AG04450 (cell line): Measurements from ENCODE around the gene MDH1B. TPM values are rescaled to one million over a fixed set of nuclear protein-coding genes. Genes with fewer than 3 reads are reported as not detected.

ENCODE experiments used
- CTCF ChIA-PET: fragments of 300-600, 350-600 bp; formaldehyde crosslinking; extraction: SDS; loops from one replicate; lab custom pipeline; 2022; ENCODE audit warnings: antibody characterized with exemption, inconsistent platforms; lab: Charles Lee
- POLR2A ChIA-PET: fragments of 350-600 bp; formaldehyde crosslinking; extraction: SDS; loops from one replicate; lab custom pipeline; 2021; ENCODE audit warnings: antibody characterized with exemption, inconsistent platforms; lab: Yijun Ruan, JAX
- DNase-seq: peaks from one replicate; pipeline ENCODE4 v3.0.0-alpha.2; 2011; ENCODE audit warnings: low read depth, low spot score
- H3K27ac ChIP-seq: one replicate; pipeline ENCODE4 v1.5.1; 2012; ENCODE audit warnings: low read depth, low read length, control low read depth
- H3K27me3 ChIP-seq: one replicate; pipeline ENCODE4 v1.6.0; 2012; ENCODE audit warnings: low read length; ENCODE audit not compliant: control insufficient read depth, insufficient read depth
- H3K4me3 ChIP-seq: 2 replicates; pipeline ENCODE4 v1.5.1; 2011; ENCODE audit warnings: mild to moderate bottlenecking, low read depth, low read length, control low read depth
- H3K9me3 ChIP-seq: 2 replicates; pipeline ENCODE4 v1.5.1; 2012; ENCODE audit warnings: low read length; ENCODE audit not compliant: control insufficient read depth, insufficient read depth
- polyA plus RNA-seq: library from polyadenylated mRNA; depleted of rRNA; stranded (reverse); fragments of >200 nt; gene quantifications from 2 replicates; pipeline ENCODE4 v1.2.3, GENCODE V29; 2011
- TF ChIP-seq, protein P1 (sequence below): IDR thresholded peaks from 2 replicates; pipeline ENCODE4 v1.5.1; 2011; ENCODE audit warnings: low read depth, low read length, control low read depth, inconsistent platforms

MDH1B gene
- polyA plus RNA-seq, 1 experiment = 1.3 TPM

DNA sequence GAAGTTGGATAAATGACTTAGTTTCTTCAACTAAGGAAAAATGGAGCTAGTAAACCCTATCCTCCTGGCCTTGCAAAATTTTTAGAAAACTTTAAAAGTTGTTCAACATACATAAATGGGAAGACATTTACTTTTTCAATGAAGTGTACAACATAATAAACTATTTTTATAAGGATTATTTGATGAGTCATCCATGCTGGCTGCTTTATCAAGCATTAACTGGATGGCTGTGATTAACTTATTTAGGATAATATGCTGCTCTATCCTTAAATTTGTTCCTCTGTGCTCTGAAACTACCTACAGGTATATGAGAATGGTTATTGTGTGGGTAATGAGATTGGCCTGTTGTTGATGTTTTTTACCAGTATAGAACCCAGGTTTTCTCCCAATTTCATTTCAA lies 68.2 kb downstream of the MDH1B start:
- CTCF ChIA-PET = interaction anchor here (4.8 kb wide), 1 partner anchor 85 kb away, joined by 48 read pairs; no protein-coding TSS in a partner anchor
- no peak overlapping the region for H3K27ac ChIP-seq
- H3K4me3 ChIP-seq = no peak overlapping the region
- no peaks in the 10 kb centered on the region for H3K27me3 ChIP-seq
- no peak for DNase-seq
- POLR2A ChIA-PET = no interaction called here
- TF ChIP-seq, protein P1, sequence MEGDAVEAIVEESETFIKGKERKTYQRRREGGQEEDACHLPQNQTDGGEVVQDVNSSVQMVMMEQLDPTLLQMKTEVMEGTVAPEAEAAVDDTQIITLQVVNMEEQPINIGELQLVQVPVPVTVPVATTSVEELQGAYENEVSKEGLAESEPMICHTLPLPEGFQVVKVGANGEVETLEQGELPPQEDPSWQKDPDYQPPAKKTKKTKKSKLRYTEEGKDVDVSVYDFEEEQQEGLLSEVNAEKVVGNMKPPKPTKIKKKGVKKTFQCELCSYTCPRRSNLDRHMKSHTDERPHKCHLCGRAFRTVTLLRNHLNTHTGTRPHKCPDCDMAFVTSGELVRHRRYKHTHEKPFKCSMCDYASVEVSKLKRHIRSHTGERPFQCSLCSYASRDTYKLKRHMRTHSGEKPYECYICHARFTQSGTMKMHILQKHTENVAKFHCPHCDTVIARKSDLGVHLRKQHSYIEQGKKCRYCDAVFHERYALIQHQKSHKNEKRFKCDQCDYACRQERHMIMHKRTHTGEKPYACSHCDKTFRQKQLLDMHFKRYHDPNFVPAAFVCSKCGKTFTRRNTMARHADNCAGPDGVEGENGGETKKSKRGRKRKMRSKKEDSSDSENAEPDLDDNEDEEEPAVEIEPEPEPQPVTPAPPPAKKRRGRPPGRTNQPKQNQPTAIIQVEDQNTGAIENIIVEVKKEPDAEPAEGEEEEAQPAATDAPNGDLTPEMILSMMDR = no peak
- H3K9me3 ChIP-seq = no peaks in the 10 kb centered on the region

DNA sequence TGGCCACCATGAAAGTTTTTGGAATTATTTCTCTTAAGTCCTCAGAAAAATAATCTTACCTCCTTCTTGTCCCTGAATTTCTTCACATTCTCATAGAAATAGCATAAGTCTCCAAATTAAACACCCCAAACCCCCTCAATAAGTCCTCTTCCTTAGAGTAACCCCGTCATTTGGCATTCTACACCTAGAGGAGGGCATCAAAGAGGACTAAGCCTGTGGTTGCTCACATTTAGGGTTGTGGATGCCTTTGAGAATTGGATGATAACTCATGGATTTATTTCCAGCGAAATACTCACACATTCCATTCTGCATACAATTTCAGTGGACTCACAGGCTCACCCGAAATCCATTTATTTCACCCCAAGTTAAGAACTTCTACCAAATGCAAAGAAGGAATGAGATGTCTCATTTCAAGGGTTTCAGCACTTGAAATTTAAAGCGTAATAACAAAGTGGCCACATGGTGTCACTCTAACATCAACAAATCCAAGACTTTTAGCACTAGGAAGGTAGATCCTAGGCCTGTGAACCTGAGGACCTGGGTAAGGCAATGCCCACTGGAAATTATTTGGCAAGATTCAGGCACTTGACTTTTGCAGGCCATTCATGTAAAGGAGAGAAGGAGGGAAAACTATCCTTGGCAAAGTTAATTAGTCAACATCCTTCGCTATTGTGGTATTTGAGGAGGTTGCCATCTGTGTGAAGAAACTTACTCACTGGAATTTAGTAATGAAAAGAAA lies 71.6 kb downstream of the MDH1B start:
- Histone ChIP-seq H3K27ac (no peak overlapping the region), H3K9me3 (no peaks in the 10 kb centered on the region), H3K27me3 (no peaks in the 10 kb centered on the region), H3K4me3 (no peak overlapping the region)
- TF ChIP-seq, protein P1 = peak; percentile 66
- POLR2A ChIA-PET = no interaction called here
- peak; percentile 27 for DNase-seq
- CTCF ChIA-PET = interaction anchor here (0.8 to 4.8 kb wide), 2 partner anchors 21 to 89 kb away, joined by 4 to 48 read pairs; no protein-coding TSS in a partner anchor

DNA sequence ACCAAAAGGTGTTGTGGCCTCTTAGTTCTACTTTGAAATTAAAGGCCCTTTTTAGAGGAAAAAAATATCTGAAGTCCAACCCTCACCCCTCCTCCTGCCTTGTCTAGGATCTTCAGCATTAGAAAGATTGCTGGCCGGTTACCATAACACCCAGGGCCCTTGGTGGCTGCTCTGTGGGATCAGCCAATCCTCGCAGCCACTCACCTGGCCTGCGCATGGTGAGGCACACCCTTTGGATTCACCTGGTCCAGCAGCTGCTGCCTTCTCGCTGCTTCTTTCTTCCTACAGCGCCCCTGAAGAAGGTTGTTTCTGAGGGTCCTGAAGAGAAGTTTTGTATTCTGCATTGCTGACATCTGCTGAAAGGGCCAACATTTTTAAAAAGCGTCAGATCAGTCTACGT lies 72.2 kb downstream of the MDH1B start:
- Histone ChIP-seq H3K27ac (no peak overlapping the region), H3K27me3 (no peaks in the 10 kb centered on the region), H3K9me3 (no peaks in the 10 kb centered on the region), H3K4me3 (no peak overlapping the region)
- ChIA-PET POLR2A (no interaction called here), CTCF (no interaction called here)
- no peak for DNase-seq
- TF ChIP-seq, protein P1 = no peak

DNA sequence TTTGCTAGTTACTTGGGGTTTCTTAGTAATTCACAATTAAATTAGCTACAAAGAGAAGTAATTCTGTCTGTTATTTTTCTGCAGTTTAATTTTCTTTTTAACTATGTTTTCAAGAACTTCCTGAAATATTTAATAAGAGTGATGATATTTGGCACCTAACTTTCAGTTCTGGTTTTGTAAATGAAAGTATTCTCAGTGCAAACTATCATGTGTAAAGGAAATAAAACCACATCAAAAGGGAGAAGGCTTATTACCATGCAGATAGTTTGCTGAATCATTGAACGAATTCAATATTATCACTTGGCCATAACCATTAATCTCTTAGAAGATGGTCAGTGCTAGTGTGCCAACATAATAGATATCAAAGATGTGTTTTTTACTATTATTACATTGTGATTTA lies 76.1 kb downstream of the MDH1B start:
- ChIA-PET POLR2A (no interaction called here), CTCF (interaction anchor here (1.8 kb wide), 1 partner anchor 93 kb away, joined by 7 read pairs; no protein-coding TSS in a partner anchor)
- Histone ChIP-seq H3K9me3 (no peaks in the 10 kb centered on the region), H3K27me3 (no peaks in the 10 kb centered on the region), H3K4me3 (no peak overlapping the region), H3K27ac (no peak overlapping the region)
- TF ChIP-seq, protein P1 = no peak
- DNase-seq = no peak

DNA sequence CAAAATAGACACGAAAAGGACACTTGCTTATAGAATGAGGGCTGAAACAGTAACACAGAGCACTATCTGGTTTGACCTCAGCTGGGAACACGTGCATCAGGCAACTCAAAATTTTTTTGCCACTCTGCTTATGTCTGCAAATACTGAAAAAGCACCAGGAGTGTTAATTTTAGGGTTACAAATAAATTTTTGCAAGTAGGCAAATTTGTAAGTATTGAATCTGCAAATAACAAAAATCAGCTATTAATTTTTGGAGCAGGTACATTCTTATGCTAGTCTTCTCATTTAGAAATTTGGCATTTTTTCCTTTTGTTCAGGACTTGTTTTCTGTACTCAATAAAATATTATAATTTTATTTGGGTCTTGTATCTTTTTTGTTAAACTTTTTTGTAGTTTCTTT lies 76.7 kb downstream of the MDH1B start:
- ChIA-PET POLR2A (no interaction called here), CTCF (interaction anchor here (1.8 kb wide), 1 partner anchor 94 kb away, joined by 7 read pairs; no protein-coding TSS in a partner anchor)
- no peak for DNase-seq
- Histone ChIP-seq H3K9me3 (no peaks in the 10 kb centered on the region), H3K27ac (no peak overlapping the region), H3K4me3 (no peak overlapping the region), H3K27me3 (no peaks in the 10 kb centered on the region)
- TF ChIP-seq, protein P1 = no peak
